Occipital lobe (tissue), 2 donors: ENCODE results near the gene NEUROG2. TPM values are rescaled to one million over a fixed set of nuclear protein-coding genes. Genes with fewer than 3 reads are reported as not detected.
"Not testable (repeated sequence)": the region's sequence is repeated elsewhere in the genome, so short reads cannot be mapped to it uniquely, and the experiment has no call there.

Experiments used
- DNase-seq: peaks from one replicate; lab custom pipeline; 2025; lab: John Stamatoyannopoulos, UW
- total RNA-seq: library from RNA; depleted of rRNA; stranded (reverse); fragments of >200 nt; gene quantifications from one replicate; pipeline ENCODE4 v1.2.3, GENCODE V29; 2014

NEUROG2 gene
- 10.1 TPM for total RNA-seq

GRCh38 chr4:112516066-112516470, at the start of gene NEUROG2:
NEUROG2 (minus strand) TSS chr4:112516180; CDS start chr4:112515475, 705 bp downstream.
- DNase-seq = no peak

GRCh38 chr4:112564706-112565270, 48.8 kb upstream of the NEUROG2 start:
- DNase-seq = no peak

GRCh38 chr4:112563431-112564200, 47.6 kb upstream of the NEUROG2 start:
- DNase-seq = no peak

- no peak for DNase-seq
Observed at GRCh38 chr4:112562254-112562879, 46.4 kb upstream of the NEUROG2 start.

DNA sequence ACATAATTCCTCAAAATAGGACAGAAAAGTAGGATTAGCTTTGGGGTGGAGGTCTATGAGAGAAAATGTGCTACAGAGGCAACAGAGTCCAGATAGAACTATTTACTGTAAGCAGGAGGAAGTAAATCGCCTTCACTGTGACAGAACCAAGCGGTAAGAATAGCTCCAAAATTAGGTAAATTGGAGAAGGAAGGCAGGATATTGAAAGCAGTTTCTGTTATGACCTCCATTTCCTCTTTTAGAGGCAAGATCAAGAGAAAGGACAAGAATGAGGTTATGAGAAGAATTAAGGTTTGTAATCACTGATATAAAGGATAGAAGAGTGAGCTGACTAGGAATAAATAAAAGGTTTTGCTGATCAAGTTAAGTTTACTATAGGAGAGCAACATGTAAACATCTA, 44.1 kb upstream of the NEUROG2 start:
- no peak for DNase-seq

GRCh38 chr4:112559053-112559452, 43.1 kb upstream of the NEUROG2 start:
- no peak for DNase-seq

- DNase-seq = no peak
Observed at GRCh38 chr4:112557676-112558411, 41.9 kb upstream of the NEUROG2 start.

DNA sequence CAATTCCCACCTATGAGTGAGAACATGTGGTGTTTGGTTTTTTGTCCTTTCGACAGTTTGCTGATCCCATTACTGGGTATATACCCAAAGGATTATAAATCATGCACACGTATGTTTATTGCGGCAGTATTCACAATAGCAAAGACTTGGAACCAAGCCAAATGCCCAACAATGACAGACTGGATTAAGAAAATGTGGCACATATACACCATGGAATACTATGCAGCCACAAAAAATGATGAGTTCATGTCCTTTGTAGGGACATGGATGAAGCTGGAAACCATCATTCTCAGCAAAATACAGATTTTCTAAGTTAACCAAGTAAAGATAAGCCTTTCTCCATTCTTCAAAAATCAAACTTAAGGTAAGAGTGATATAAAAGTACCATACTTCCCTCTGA, 38.3 kb upstream of the NEUROG2 start:
- DNase-seq = not testable (repeated sequence)

DNA sequence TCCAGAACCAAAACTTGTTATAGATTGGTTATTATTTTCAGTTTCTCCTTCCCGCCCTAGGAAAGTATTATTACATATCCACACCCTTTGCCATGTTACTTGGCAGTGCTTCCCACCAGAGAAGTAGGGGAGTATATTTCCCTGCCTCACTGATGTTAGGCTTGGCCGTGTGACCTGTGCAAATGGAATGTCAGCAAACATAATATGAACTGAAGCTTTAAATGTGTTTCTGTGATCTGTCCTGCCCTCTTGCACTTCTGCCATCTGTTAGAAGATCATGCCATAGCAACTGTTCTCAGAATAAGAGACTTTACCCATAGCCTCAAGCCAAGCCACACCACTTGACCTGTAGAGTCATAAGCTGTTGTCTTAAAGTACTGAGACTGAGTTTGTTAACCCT, 36.7 kb upstream of the NEUROG2 start:
- no peak for DNase-seq

GRCh38 chr4:112550728-112551127, 34.7 kb upstream of the NEUROG2 start:
- DNase-seq = no peak

GRCh38 chr4:112546476-112546875, 30.5 kb upstream of the NEUROG2 start:
- no peak for DNase-seq

GRCh38 chr4:112545346-112545745, 29.4 kb upstream of the NEUROG2 start:
- DNase-seq = no peak

- no peak for DNase-seq
Observed at GRCh38 chr4:112540695-112541094, 24.7 kb upstream of the NEUROG2 start.

GRCh38 chr4:112536123-112536522, 20.1 kb upstream of the NEUROG2 start:
- DNase-seq = no peak

- no peak for DNase-seq
Observed at GRCh38 chr4:112532267-112532666, 16.3 kb upstream of the NEUROG2 start.

GRCh38 chr4:112531146-112531545, 15.2 kb upstream of the NEUROG2 start:
- DNase-seq = no peak

GRCh38 chr4:112526061-112526460, 10.1 kb upstream of the NEUROG2 start:
- no peak for DNase-seq

DNA sequence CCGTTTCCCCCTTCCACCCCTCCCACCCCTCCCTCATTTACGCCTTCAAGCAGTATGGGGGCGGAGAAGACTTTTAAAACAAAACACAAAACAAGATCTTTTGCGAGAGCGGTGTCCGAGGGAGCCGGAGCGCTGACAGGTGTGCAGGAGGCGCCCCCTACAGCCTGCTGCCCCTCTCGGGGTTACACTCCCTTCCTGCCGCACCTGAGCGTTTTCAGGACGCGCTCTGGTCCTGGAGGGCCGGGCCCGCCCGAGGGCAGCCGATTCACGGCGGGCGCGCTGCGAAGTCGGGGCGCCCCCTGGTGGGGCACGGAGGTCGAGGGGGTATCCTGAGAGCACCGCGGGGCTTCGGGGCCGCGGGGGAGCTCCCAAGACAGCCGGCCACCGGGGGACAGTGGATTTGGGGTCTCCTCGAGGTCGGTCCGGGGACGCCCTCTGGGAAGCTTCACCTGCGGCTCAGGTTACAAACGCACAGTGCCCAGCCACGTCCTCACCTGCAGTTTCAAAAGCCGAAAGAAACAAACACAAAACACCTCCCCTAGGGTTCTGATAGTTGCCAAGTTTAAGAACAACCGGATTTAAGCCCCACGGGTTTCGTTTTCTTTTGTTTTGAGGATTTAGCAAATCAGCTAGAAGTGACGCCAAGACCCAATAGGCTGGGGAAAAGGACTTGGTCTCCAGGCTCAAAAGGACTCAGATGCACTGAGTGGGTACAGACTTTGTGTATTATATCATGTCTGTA, 8.0 kb upstream of the NEUROG2 start:
- no peak for DNase-seq

GRCh38 chr4:112523008-112523721, 7.2 kb upstream of the NEUROG2 start:
- no peak for DNase-seq

- DNase-seq = not testable (repeated sequence)
Observed at GRCh38 chr4:112522431-112522830, 6.5 kb upstream of the NEUROG2 start.
